Measurements from ENCODE around the gene EVPL. TPM values are rescaled to one million over a fixed set of nuclear protein-coding genes. Genes with fewer than 3 reads are reported as not detected.

Gene EVPL
- total RNA-seq, 2 donors from 2014 or later = 4.9 to 13.0 TPM

DNA sequence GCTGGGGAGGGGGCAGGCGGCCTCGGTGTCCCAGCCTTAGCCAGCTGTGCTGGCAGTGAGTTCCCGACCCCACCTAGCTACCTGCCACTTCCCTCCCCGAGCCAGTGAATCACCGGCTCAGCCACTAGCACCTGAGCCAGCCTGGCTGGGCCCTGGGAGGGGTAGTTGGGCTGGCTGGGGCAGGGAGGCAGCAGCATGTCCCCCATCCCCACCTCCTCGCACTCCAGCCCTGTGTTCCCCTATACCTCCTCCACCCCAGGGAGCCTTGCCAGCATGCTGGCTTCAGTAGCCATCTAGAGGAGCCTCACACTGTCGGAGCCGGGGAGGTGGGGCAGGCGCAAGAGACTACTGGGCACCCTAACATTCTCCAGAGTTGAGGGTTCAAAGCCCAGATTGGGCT is 2.8 kb downstream of the EVPL start:
- WGBS, 2 donors = 88 to 89% methylated on average over 4 to 9 of the region's 9 CpGs
- H3K4me3 ChIP-seq = no peak overlapping the region
- H3K27ac ChIP-seq = no peak overlapping the region
- intact Hi-C loops (cut with DNase I) = no loop called here
- no peak for DNase-seq
- TF ChIP-seq POLR2A (IDR thresholded peaks at IDR 0.05) = no peak
- TF ChIP-seq, protein P1, sequence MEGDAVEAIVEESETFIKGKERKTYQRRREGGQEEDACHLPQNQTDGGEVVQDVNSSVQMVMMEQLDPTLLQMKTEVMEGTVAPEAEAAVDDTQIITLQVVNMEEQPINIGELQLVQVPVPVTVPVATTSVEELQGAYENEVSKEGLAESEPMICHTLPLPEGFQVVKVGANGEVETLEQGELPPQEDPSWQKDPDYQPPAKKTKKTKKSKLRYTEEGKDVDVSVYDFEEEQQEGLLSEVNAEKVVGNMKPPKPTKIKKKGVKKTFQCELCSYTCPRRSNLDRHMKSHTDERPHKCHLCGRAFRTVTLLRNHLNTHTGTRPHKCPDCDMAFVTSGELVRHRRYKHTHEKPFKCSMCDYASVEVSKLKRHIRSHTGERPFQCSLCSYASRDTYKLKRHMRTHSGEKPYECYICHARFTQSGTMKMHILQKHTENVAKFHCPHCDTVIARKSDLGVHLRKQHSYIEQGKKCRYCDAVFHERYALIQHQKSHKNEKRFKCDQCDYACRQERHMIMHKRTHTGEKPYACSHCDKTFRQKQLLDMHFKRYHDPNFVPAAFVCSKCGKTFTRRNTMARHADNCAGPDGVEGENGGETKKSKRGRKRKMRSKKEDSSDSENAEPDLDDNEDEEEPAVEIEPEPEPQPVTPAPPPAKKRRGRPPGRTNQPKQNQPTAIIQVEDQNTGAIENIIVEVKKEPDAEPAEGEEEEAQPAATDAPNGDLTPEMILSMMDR (IDR thresholded peaks at IDR 0.05) = no peak
- H3K27me3 ChIP-seq = no peaks in the 10 kb centered on the region
- no peaks in the 10 kb centered on the region for H3K9me3 ChIP-seq
- H3K4me1 ChIP-seq = peaks cover 11% of the 10 kb centered on the region
- ATAC-seq = no peak
- no peaks in the 10 kb centered on the region for H3K36me3 ChIP-seq (replicated peaks in 1 of 2; ENCODE audit: insufficient read depth in 1 of 2, low read depth in 2 of 2)

DNA sequence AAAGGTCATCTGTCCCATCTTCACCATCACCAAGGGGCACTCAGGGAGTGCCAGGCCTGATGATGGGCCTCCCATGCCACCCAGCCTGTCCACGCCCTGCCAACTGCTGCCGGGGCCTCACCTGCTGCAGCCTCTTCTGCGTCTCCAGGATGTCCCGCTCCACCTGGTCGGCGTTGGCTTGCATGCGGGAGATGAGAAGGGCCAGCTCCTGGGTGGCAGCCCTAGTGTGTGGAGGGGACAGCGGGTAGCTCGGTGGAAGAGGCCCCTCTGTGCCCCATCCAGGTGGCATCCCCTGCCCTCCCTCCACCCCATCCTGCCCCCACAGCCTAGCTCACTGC is 3.2 kb downstream of the EVPL start:
- Histone ChIP-seq H3K36me3 (replicated peaks in 1 of 2; ENCODE audit: insufficient read depth in 1 of 2, low read depth in 2 of 2) (no peaks in the 10 kb centered on the region), H3K27ac (no peak overlapping the region), H3K4me1 (peaks cover 11% of the 10 kb centered on the region), H3K4me3 (no peak overlapping the region), H3K9me3 (no peaks in the 10 kb centered on the region), H3K27me3 (no peaks in the 10 kb centered on the region)
- TF ChIP-seq, protein P1 (IDR thresholded peaks at IDR 0.05) = no peak
- no peak for TF ChIP-seq POLR2A (IDR thresholded peaks at IDR 0.05)
- ATAC-seq = no peak
- DNase-seq = no peak
- 76 to 84% methylated on average over 9 of the region's 9 CpGs for WGBS, 2 donors
- intact Hi-C loops (cut with DNase I) = no loop called here

DNA sequence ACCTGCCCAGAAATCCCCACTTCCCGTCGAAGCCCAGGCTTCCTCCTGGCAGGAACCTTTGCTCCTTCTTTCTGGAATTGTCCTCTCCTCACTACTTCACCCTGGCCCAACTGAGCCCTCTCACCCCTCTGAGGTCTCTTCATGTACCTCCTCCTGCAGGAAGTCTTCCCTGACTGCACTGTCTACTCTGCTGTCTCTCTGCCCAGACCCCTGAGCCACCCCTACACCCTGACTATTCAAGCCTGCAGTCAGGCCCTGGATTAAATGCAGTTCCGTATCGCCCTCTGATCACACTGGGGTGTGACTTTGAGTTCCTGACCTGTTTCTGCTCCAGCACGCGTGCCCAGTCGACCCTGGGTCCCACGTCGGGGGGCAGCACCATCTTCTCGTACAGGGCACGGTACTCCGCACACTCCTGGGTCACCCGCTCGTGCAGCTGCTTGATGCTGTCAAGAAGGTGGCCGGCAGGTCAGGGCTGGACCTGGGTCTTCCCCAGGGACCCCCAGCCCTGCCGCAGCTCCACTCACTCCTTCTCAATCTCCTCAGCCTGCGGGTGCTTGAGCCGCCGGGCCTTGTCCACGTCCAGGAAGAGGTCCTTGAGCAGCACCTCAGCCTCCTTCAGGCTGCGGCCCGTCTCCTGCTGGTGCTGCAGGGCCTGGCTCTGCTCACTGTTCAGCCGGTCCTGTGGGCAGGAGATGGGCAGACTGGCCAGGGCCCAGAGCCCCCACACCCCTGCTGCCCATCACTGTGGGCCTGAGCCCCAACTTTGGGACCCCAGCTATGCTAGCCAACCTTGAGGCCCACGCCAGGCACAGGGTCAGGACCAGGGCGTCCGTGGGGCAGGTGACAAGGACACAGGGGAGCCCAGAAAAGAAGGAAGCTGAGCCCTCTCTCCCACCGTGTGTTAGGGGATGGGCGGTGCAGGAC is 3.9 kb downstream of the EVPL start:
- no peak for TF ChIP-seq POLR2A (IDR thresholded peaks at IDR 0.05)
- TF ChIP-seq, protein P1 (IDR thresholded peaks at IDR 0.05) = no peak
- 86 to 91% methylated on average over 10 to 23 of the region's 28 CpGs for WGBS, 2 donors
- Histone ChIP-seq H3K36me3 (replicated peaks in 1 of 2; ENCODE audit: insufficient read depth in 1 of 2, low read depth in 2 of 2) (no peaks in the 10 kb centered on the region), H3K4me3 (no peak overlapping the region), H3K9me3 (no peaks in the 10 kb centered on the region), H3K4me1 (peaks cover 11% of the 10 kb centered on the region), H3K27ac (no peak overlapping the region), H3K27me3 (no peaks in the 10 kb centered on the region)
- intact Hi-C loops (cut with DNase I) = no loop called here
- ATAC-seq (no peak), DNase-seq (no peak)

DNA sequence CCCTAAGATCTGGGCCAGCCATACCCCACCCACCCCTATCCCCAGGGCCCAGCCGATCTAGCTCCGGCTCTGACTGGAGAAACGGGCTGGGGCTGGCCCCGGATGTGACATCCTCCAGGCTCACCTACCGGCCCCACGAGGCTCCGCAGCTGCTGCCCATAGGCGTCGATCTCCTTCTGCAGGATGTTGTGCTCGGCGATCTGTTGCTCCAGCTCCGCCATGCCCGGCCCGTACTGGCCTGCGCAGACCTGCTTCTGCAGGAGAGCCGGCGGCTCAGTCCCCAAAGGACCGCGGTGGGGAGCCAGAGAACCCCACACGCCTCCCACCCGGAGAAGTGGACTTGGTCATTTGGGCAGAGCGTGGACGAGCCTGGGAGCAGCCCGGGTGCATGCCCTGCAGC is 4.8 kb downstream of the EVPL start:
- Histone ChIP-seq H3K27ac (no peak overlapping the region), H3K27me3 (no peaks in the 10 kb centered on the region), H3K4me1 (peaks cover 6% of the 10 kb centered on the region), H3K36me3 (replicated peaks in 1 of 2; ENCODE audit: insufficient read depth in 1 of 2, low read depth in 2 of 2) (no peaks in the 10 kb centered on the region), H3K9me3 (no peaks in the 10 kb centered on the region), H3K4me3 (no peak overlapping the region)
- DNase-seq (no peak), ATAC-seq (no peak)
- WGBS, 2 donors = 87 to 94% methylated on average over 7 to 24 of the region's 24 CpGs
- no peak for TF ChIP-seq POLR2A (IDR thresholded peaks at IDR 0.05)
- TF ChIP-seq, protein P1 (IDR thresholded peaks at IDR 0.05) = no peak
- intact Hi-C loops (cut with DNase I) = no loop called here
